ENCODE measurements around the gene KCNH4. TPM values are rescaled to one million over a fixed set of nuclear protein-coding genes. Genes with fewer than 3 reads are reported as not detected.
A peak's percentile ranks its signal among the peaks of the same experiment; 100 is the strongest.

KCNH4 gene
- total and polyA plus RNA-seq, 2 of the 13 experiments (the other 11 are each of a cell fraction or from before 2014, with no cell fraction given): 0.01 to 0.09 TPM

DNA sequence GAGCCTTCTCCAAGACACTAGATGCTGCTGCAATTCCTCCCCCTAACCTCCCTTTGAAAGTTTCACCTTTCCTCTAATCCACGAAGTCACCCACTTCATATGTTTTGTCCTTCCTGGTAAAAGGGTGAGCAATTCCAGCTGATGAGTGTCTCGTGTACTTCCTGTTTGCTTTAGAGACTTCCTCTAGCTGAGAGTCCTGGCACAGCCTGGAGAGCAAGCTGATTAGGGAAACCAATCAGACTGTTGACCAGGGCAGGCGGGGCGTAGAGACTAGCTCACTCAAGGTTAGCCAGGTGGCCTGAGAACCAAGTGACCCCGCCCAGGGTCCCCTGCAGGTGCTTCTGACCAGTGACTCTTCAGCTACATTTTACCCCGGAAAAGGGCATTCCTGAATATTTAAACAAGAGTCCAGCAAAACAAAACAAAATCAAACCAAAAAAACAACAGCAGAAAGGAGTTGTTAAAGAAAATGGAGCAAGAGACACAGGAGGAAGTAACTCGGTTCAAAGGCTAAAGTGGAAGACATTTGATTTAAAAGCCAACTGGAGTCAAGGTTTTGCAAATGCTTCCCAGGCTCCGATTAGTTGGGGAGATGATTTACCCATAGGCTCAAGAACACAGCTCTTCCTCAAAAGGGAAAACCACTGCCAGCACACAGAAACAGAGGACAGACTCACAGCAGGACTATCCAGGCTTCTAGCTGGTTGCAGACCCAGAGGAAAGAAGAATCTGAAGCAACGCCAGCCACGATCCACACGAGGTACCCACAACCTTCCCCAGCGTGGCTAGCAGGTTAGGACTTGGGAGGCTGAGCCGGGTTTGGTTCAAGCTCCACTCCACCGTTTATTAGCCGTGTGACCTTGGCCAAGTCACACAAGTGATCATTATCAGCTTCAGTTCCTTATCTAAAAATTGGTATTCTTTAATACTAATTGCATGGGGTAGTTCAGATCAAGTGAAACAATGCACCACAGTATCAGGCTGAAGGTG lies 45.0 kb downstream of the KCNH4 start (continued):
- no peak for TF ChIP-seq KMT2B (CRISPR knock-in tag; IDR thresholded peaks at IDR 0.05)
- no peak for TF ChIP-seq ATM (IDR thresholded peaks at IDR 0.05; ENCODE audit: borderline replicate concordance)
- TF ChIP-seq ZNF382 (CRISPR knock-in tag; IDR thresholded peaks at IDR 0.05; ENCODE audit: borderline replicate concordance): no peak
- TF ChIP-seq RXRA (CRISPR knock-in tag; IDR thresholded peaks at IDR 0.05): peak; percentile 67; the same call in 1 of the 2 replicates
- TF ChIP-seq, protein P1, sequence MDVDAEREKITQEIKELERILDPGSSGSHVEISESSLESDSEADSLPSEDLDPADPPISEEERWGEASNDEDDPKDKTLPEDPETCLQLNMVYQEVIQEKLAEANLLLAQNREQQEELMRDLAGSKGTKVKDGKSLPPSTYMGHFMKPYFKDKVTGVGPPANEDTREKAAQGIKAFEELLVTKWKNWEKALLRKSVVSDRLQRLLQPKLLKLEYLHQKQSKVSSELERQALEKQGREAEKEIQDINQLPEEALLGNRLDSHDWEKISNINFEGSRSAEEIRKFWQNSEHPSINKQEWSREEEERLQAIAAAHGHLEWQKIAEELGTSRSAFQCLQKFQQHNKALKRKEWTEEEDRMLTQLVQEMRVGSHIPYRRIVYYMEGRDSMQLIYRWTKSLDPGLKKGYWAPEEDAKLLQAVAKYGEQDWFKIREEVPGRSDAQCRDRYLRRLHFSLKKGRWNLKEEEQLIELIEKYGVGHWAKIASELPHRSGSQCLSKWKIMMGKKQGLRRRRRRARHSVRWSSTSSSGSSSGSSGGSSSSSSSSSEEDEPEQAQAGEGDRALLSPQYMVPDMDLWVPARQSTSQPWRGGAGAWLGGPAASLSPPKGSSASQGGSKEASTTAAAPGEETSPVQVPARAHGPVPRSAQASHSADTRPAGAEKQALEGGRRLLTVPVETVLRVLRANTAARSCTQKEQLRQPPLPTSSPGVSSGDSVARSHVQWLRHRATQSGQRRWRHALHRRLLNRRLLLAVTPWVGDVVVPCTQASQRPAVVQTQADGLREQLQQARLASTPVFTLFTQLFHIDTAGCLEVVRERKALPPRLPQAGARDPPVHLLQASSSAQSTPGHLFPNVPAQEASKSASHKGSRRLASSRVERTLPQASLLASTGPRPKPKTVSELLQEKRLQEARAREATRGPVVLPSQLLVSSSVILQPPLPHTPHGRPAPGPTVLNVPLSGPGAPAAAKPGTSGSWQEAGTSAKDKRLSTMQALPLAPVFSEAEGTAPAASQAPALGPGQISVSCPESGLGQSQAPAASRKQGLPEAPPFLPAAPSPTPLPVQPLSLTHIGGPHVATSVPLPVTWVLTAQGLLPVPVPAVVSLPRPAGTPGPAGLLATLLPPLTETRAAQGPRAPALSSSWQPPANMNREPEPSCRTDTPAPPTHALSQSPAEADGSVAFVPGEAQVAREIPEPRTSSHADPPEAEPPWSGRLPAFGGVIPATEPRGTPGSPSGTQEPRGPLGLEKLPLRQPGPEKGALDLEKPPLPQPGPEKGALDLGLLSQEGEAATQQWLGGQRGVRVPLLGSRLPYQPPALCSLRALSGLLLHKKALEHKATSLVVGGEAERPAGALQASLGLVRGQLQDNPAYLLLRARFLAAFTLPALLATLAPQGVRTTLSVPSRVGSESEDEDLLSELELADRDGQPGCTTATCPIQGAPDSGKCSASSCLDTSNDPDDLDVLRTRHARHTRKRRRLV (CRISPR knock-in tag; IDR thresholded peaks at IDR 0.05): no peak
- TF ChIP-seq NR1H2 (CRISPR knock-in tag; IDR thresholded peaks at IDR 0.05; ENCODE audit: borderline replicate concordance, low read depth): no peak
- no peak for TF ChIP-seq ZNF552 (CRISPR knock-in tag; IDR thresholded peaks at IDR 0.05; ENCODE audit: borderline replicate concordance)
- TF ChIP-seq, protein P2, sequence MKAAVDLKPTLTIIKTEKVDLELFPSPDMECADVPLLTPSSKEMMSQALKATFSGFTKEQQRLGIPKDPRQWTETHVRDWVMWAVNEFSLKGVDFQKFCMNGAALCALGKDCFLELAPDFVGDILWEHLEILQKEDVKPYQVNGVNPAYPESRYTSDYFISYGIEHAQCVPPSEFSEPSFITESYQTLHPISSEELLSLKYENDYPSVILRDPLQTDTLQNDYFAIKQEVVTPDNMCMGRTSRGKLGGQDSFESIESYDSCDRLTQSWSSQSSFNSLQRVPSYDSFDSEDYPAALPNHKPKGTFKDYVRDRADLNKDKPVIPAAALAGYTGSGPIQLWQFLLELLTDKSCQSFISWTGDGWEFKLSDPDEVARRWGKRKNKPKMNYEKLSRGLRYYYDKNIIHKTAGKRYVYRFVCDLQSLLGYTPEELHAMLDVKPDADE (CRISPR knock-in tag; IDR thresholded peaks at IDR 0.05): no peak
- TF ChIP-seq ZBTB7A (CRISPR knock-in tag; IDR thresholded peaks at IDR 0.05): no peak
- no peak for TF ChIP-seq ZNF746 (CRISPR knock-in tag; IDR thresholded peaks at IDR 0.05)
- TF ChIP-seq SKI (IDR thresholded peaks at IDR 0.05; ENCODE audit: partially characterized antibody): peak; percentile 90
- TF ChIP-seq RFX3 (CRISPR knock-in tag; IDR thresholded peaks at IDR 0.05): no peak
- TF ChIP-seq MAFF (IDR thresholded peaks at IDR 0.05; ENCODE audit: low read depth, low read length): 0 out of 2 replicates have a peak, but pooled peaks have one; percentile 2
- TF ChIP-seq ZNF790 (CRISPR knock-in tag; IDR thresholded peaks at IDR 0.05; ENCODE audit: borderline replicate concordance): peak; percentile 39; the same call in 1 of the 2 replicates
- TF ChIP-seq ZNF558 (CRISPR knock-in tag; IDR thresholded peaks at IDR 0.05; ENCODE audit: borderline replicate concordance): no peak
- TF ChIP-seq BHLHE40 (IDR thresholded peaks at IDR 0.05; ENCODE audit: low read length): peak; percentile 74
- no peak for TF ChIP-seq CHD2 (IDR thresholded peaks at IDR 0.05; ENCODE audit: low read depth, low read length)
- no peak for TF ChIP-seq ZNF224 (CRISPR knock-in tag; IDR thresholded peaks at IDR 0.05)
- TF ChIP-seq SPEN (CRISPR knock-in tag; IDR thresholded peaks at IDR 0.05; ENCODE audit: low read depth): peak; percentile 82; the same call in 1 of the 2 replicates
- no peak for TF ChIP-seq SNRNP70 (IDR thresholded peaks at IDR 0.05; ENCODE audit: low read depth, low read length)
- no peak for TF ChIP-seq HNF4A (CRISPR knock-in tag; IDR thresholded peaks at IDR 0.05)
- TF ChIP-seq ZNF720 (CRISPR knock-in tag; IDR thresholded peaks at IDR 0.05): no peak
- no peak for TF ChIP-seq SNAI1 (CRISPR knock-in tag; IDR thresholded peaks at IDR 0.05; ENCODE audit: borderline replicate concordance)
- TF ChIP-seq BRD4 (CRISPR knock-in tag; IDR thresholded peaks at IDR 0.05): no peak
- TF ChIP-seq ZIK1 (CRISPR knock-in tag; IDR thresholded peaks at IDR 0.05; ENCODE audit: borderline replicate concordance, low read depth): no peak
- no peak for TF ChIP-seq ZNF598 (CRISPR knock-in tag; IDR thresholded peaks at IDR 0.05; ENCODE audit: borderline replicate concordance)

Measured in HepG2 (cell line).